Measurements from ENCODE around the gene GPR153. TPM values are rescaled to one million over a fixed set of nuclear protein-coding genes. Genes with fewer than 3 reads are reported as not detected.

Gene GPR153
- total and polyA plus RNA-seq, 2 of the 13 experiments (the other 11 are each of a cell fraction or from before 2014, with no cell fraction given) = 0.22 to 0.31 TPM

- no peak for TF ChIP-seq PLSCR1 (CRISPR knock-in tag; IDR thresholded peaks at IDR 0.05; ENCODE audit: borderline replicate concordance)
- TF ChIP-seq ZNF253 (CRISPR knock-in tag; IDR thresholded peaks at IDR 0.05; ENCODE audit: borderline replicate concordance) = peak; percentile 70; the same call in 1 of the 2 replicates
- TF ChIP-seq, protein P1, sequence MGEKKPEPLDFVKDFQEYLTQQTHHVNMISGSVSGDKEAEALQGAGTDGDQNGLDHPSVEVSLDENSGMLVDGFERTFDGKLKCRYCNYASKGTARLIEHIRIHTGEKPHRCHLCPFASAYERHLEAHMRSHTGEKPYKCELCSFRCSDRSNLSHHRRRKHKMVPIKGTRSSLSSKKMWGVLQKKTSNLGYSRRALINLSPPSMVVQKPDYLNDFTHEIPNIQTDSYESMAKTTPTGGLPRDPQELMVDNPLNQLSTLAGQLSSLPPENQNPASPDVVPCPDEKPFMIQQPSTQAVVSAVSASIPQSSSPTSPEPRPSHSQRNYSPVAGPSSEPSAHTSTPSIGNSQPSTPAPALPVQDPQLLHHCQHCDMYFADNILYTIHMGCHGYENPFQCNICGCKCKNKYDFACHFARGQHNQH (CRISPR knock-in tag; IDR thresholded peaks at IDR 0.05) = peak; percentile 86; the same call in 1 of the 2 replicates
- TF ChIP-seq, protein P2, sequence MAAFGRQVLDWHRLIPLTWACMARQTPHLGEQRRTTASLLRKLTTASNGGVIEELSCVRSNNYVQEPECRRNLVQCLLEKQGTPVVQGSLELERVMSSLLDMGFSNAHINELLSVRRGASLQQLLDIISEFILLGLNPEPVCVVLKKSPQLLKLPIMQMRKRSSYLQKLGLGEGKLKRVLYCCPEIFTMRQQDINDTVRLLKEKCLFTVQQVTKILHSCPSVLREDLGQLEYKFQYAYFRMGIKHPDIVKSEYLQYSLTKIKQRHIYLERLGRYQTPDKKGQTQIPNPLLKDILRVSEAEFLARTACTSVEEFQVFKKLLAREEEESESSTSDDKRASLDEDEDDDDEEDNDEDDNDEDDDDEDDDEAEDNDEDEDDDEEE (CRISPR knock-in tag; IDR thresholded peaks at IDR 0.05) = peak; percentile 85; the same call in 1 of the 2 replicates
- TF ChIP-seq TRIM22 (IDR thresholded peaks at IDR 0.05) = no peak
- peak; percentile 77 for TF ChIP-seq NR2C2 (CRISPR knock-in tag; IDR thresholded peaks at IDR 0.05; ENCODE audit: borderline replicate concordance)
- no peak for TF ChIP-seq HNRNPUL1 (IDR thresholded peaks at IDR 0.05; ENCODE audit: low read depth, low read length)
- TF ChIP-seq ZNF775 (CRISPR knock-in tag; IDR thresholded peaks at IDR 0.05; ENCODE audit: borderline replicate concordance) = 0 out of 2 replicates have a peak, but pooled peaks have one; percentile 54
- peak; percentile 92; the same call in 1 of the 2 replicates for TF ChIP-seq SATB2 (CRISPR knock-in tag; IDR thresholded peaks at IDR 0.05)
- TF ChIP-seq, protein P3, sequence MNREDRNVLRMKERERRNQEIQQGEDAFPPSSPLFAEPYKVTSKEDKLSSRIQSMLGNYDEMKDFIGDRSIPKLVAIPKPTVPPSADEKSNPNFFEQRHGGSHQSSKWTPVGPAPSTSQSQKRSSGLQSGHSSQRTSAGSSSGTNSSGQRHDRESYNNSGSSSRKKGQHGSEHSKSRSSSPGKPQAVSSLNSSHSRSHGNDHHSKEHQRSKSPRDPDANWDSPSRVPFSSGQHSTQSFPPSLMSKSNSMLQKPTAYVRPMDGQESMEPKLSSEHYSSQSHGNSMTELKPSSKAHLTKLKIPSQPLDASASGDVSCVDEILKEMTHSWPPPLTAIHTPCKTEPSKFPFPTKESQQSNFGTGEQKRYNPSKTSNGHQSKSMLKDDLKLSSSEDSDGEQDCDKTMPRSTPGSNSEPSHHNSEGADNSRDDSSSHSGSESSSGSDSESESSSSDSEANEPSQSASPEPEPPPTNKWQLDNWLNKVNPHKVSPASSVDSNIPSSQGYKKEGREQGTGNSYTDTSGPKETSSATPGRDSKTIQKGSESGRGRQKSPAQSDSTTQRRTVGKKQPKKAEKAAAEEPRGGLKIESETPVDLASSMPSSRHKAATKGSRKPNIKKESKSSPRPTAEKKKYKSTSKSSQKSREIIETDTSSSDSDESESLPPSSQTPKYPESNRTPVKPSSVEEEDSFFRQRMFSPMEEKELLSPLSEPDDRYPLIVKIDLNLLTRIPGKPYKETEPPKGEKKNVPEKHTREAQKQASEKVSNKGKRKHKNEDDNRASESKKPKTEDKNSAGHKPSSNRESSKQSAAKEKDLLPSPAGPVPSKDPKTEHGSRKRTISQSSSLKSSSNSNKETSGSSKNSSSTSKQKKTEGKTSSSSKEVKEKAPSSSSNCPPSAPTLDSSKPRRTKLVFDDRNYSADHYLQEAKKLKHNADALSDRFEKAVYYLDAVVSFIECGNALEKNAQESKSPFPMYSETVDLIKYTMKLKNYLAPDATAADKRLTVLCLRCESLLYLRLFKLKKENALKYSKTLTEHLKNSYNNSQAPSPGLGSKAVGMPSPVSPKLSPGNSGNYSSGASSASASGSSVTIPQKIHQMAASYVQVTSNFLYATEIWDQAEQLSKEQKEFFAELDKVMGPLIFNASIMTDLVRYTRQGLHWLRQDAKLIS (CRISPR knock-in tag; IDR thresholded peaks at IDR 0.05) = peak; percentile 64; the same call in 1 of the 2 replicates
- peak; percentile 42 for TF ChIP-seq FOSL2 (CRISPR knock-in tag; IDR thresholded peaks at IDR 0.05)
- no peak for TF ChIP-seq ZFP1 (CRISPR knock-in tag; IDR thresholded peaks at IDR 0.05)
- TF ChIP-seq, protein P4, sequence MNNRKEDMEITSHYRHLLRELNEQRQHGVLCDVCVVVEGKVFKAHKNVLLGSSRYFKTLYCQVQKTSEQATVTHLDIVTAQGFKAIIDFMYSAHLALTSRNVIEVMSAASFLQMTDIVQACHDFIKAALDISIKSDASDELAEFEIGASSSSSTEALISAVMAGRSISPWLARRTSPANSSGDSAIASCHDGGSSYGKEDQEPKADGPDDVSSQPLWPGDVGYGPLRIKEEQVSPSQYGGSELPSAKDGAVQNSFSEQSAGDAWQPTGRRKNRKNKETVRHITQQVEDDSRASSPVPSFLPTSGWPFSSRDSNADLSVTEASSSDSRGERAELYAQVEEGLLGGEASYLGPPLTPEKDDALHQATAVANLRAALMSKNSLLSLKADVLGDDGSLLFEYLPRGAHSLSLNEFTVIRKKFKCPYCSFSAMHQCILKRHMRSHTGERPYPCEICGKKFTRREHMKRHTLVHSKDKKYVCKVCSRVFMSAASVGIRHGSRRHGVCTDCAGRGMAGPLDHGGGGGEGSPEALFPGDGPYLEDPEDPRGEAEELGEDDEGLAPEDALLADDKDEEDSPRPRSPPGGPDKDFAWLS (CRISPR knock-in tag; IDR thresholded peaks at IDR 0.05; ENCODE audit: borderline replicate concordance) = no peak
- TF ChIP-seq HMG20B (CRISPR knock-in tag; conservative IDR thresholded peaks at IDR 0.05) = peak; percentile 71
- TF ChIP-seq, protein P5, sequence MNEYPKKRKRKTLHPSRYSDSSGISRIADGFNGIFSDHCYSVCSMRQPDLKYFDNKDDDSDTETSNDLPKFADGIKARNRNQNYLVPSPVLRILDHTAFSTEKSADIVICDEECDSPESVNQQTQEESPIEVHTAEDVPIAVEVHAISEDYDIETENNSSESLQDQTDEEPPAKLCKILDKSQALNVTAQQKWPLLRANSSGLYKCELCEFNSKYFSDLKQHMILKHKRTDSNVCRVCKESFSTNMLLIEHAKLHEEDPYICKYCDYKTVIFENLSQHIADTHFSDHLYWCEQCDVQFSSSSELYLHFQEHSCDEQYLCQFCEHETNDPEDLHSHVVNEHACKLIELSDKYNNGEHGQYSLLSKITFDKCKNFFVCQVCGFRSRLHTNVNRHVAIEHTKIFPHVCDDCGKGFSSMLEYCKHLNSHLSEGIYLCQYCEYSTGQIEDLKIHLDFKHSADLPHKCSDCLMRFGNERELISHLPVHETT (CRISPR knock-in tag; conservative IDR thresholded peaks at IDR 0.05) = peak; percentile 67; the same call in 1 of the 2 replicates
- TF ChIP-seq ZNF451 (CRISPR knock-in tag; IDR thresholded peaks at IDR 0.05) = peak; percentile 89
These were observed 61.4 kb downstream of the GPR153 start, which contains the start of gene RPL22 (continued) for GRCh38 chr1:6199298-6200187.

Data from HepG2 (cell line).